HUDEP-2 (cell line): ENCODE measurements around the gene MYH9.
"Not testable (repeated sequence)": the region's sequence is repeated elsewhere in the genome, so short reads cannot be mapped to it uniquely, and the experiment has no call there.

ENCODE experiments used
- DNase-seq, 76 experiments: peaks; one replicate each; lab custom pipeline; 2025; ENCODE audit not compliant: unreplicated experiment in 76 of 76; lab: John Stamatoyannopoulos, UW

The MYH9 gene

GRCh38 chr22:36256478-36256877, 131.3 kb downstream of the MYH9 start:
- no peak for DNase-seq

- not testable (repeated sequence) for DNase-seq
Observed at GRCh38 chr22:36255572-36255971, 132.2 kb downstream of the MYH9 start.

- peak in 45 of 76 experiments; percentile 17 to 70 (median 35) for DNase-seq
Observed at GRCh38 chr22:36253523-36254490, 134.0 kb downstream of the MYH9 start.

GRCh38 chr22:36252754-36253522, 134.8 kb downstream of the MYH9 start, which contains the start of gene APOL1:
APOL1 (plus strand) TSS chr22:36253133; CDS start chr22:36254956, 1,823 bp downstream.
- peak in 51 of 76 experiments; percentile 10 to 76 (median 37) for DNase-seq

GRCh38 chr22:36251979-36252608, 135.7 kb downstream of the MYH9 start:
- not testable (repeated sequence) for DNase-seq

- not testable (repeated sequence) for DNase-seq
Observed at GRCh38 chr22:36250292-36250960, 137.3 kb downstream of the MYH9 start.

- no peak for DNase-seq
Observed at GRCh38 chr22:36249160-36249559, 138.6 kb downstream of the MYH9 start.

- DNase-seq: peak in 12 of 76 experiments; percentile 9 to 59 (median 24)
Observed at GRCh38 chr22:36247955-36248354, 139.8 kb downstream of the MYH9 start.

- no peak for DNase-seq
Observed at GRCh38 chr22:36246718-36247117, 141.0 kb downstream of the MYH9 start.

GRCh38 chr22:36245805-36246356, 141.9 kb downstream of the MYH9 start:
- no peak for DNase-seq

GRCh38 chr22:36244522-36245391, 143.0 kb downstream of the MYH9 start:
- no peak for DNase-seq

GRCh38 chr22:36243986-36244385, 143.8 kb downstream of the MYH9 start:
- no peak for DNase-seq

- peak in 73 of 76 experiments; percentile 27 to 85 (median 70) for DNase-seq
Observed at GRCh38 chr22:36239401-36240171, 148.2 kb downstream of the MYH9 start, which contains the start of gene APOL2. APOL2 (minus strand) TSS chr22:36239527; CDS start chr22:36233162, 6,365 bp downstream.

- no peak for DNase-seq
Observed at GRCh38 chr22:36239150-36239400, 148.7 kb downstream of the MYH9 start.

- DNase-seq: peak in 6 of 76 experiments; percentile 14 to 37 (median 20)
Observed at GRCh38 chr22:36238373-36239149, 149.2 kb downstream of the MYH9 start.

GRCh38 chr22:36237462-36238372, 150.1 kb downstream of the MYH9 start:
- DNase-seq: peak in 3 of 76 experiments; percentile 11 to 41 (median 27)
